ENCODE results near the gene COASY.

DNA sequence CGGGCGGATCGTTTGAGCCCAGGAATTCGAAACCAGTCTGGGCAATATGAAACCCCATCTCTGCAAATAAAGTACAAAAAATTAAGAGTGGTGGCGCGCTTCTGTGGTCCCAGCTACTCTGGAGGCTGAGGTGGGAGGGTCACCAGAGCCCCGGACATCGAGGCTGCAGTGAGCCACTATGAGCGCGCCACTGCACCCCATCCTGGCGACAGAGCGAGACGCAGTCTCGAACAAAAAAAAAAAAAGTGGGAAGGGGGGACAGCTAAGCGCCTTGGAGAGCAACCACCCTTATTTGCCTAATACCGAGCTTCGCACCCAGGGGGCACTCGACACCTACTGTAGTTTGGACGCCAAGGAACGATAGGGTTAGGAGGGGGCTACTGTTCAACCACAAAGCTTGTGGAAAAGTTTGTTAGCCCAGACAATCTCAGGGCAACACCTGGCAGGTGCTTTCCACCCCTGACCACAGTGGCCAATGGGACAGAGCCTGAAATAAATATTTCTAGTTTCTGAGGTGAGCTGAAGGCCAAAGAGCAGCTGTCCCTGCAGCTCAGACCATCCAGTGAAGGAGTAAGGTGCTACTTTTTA, 16.4 kb downstream of the COASY start:
- TF ChIP-seq, protein P1, sequence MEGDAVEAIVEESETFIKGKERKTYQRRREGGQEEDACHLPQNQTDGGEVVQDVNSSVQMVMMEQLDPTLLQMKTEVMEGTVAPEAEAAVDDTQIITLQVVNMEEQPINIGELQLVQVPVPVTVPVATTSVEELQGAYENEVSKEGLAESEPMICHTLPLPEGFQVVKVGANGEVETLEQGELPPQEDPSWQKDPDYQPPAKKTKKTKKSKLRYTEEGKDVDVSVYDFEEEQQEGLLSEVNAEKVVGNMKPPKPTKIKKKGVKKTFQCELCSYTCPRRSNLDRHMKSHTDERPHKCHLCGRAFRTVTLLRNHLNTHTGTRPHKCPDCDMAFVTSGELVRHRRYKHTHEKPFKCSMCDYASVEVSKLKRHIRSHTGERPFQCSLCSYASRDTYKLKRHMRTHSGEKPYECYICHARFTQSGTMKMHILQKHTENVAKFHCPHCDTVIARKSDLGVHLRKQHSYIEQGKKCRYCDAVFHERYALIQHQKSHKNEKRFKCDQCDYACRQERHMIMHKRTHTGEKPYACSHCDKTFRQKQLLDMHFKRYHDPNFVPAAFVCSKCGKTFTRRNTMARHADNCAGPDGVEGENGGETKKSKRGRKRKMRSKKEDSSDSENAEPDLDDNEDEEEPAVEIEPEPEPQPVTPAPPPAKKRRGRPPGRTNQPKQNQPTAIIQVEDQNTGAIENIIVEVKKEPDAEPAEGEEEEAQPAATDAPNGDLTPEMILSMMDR (IDR thresholded peaks at IDR 0.05), result peak; percentile 64 to 84 (median 78)
- no peak for TF ChIP-seq POLR2A (IDR thresholded peaks at IDR 0.05)

Measured in transverse colon (tissue), 3 donors.